ENCODE data around the gene PLEKHG2.

The PLEKHG2 gene

GRCh38 chr19:39407660-39408391, 4.6 kb upstream of the PLEKHG2 start:
- DNase-seq: no peak

GRCh38 chr19:39408392-39409207, 3.9 kb upstream of the PLEKHG2 start:
- peak; percentile 61 for DNase-seq

GRCh38 chr19:39409208-39410016, 3.1 kb upstream of the PLEKHG2 start:
- peak; percentile 100 for DNase-seq

GRCh38 chr19:39410017-39410830, 2.2 kb upstream of the PLEKHG2 start:
- peak; percentile 72 for DNase-seq

GRCh38 chr19:39410831-39411080, 1.7 kb upstream of the PLEKHG2 start:
- no peak for DNase-seq

GRCh38 chr19:39411081-39411831, 1.2 kb upstream of the PLEKHG2 start:
- DNase-seq: no peak

- peak; percentile 96 for DNase-seq
Observed at GRCh38 chr19:39411832-39412099, 703 bp upstream of the PLEKHG2 start.

- DNase-seq: no peak
Observed at GRCh38 chr19:39412867-39413271, 400 bp downstream of the PLEKHG2 start.

GRCh38 chr19:39413272-39413910, 922 bp downstream of the PLEKHG2 start:
- DNase-seq: peak; percentile 82

- DNase-seq: peak; percentile 50
Observed at GRCh38 chr19:39413911-39414608, 1.6 kb downstream of the PLEKHG2 start.

GRCh38 chr19:39415111-39416046, 2.9 kb downstream of the PLEKHG2 start:
- DNase-seq: no peak

GRCh38 chr19:39416152-39417120, 4.0 kb downstream of the PLEKHG2 start:
- DNase-seq: no peak

- no peak for DNase-seq
Observed at GRCh38 chr19:39417463-39418181, 5.2 kb downstream of the PLEKHG2 start.

GRCh38 chr19:39419003-39419402, 6.5 kb downstream of the PLEKHG2 start:
- DNase-seq: no peak

- no peak for DNase-seq
Observed at GRCh38 chr19:39420769-39421168, 8.3 kb downstream of the PLEKHG2 start.

GRCh38 chr19:39422020-39422419, 9.6 kb downstream of the PLEKHG2 start:
- no peak for DNase-seq

GRCh38 chr19:39423258-39424086, 11.0 kb downstream of the PLEKHG2 start:
- no peak for DNase-seq
